Activated B cell treated with CpG ODN at 0.5 μM for 24 hours (primary cell): ENCODE measurements around the gene XDH. TPM values are rescaled to one million over a fixed set of nuclear protein-coding genes. Genes with fewer than 3 reads are reported as not detected.

Source experiments
- ATAC-seq: fragments of 200-7000 bp; cut with Tn5 transposase; one replicate; pipeline ENCODE4 v1.10.0; 2021; ENCODE audit warnings: low read depth, mild to moderate bottlenecking, moderate library complexity
- CTCF ChIA-PET: fragments of 350-600 bp; sonication (Branson Sonifier 250); formaldehyde crosslinking; loops from one replicate; lab custom pipeline; 2021; ENCODE audit warnings: antibody characterized with exemption; lab: Charles Lee
- POLR2A ChIA-PET: fragments of 350-600 bp; sonication (Branson Sonifier 250); formaldehyde crosslinking; loops from one replicate; lab custom pipeline; 2021; ENCODE audit warnings: antibody characterized with exemption; lab: Charles Lee
- DNase-seq: peaks from one replicate; pipeline ENCODE4 v3.0.0; 2022
- H3K27ac Mint-ChIP-seq: one replicate; pipeline ENCODE4 v1.8.0; 2020; ENCODE audit warnings: mixed read lengths
- H3K27me3 Mint-ChIP-seq: one replicate; pipeline ENCODE4 v1.8.0; 2021; ENCODE audit warnings: mixed read lengths
- H3K36me3 Mint-ChIP-seq: one replicate; pipeline ENCODE4 v1.8.0; 2021; ENCODE audit warnings: low read depth, mixed read lengths
- H3K4me1 Mint-ChIP-seq: one replicate; pipeline ENCODE4 v1.8.0; 2021; ENCODE audit warnings: mixed read lengths
- H3K4me3 Mint-ChIP-seq: one replicate; pipeline ENCODE4 v1.8.0; 2020; ENCODE audit warnings: mild to moderate bottlenecking, mixed read lengths
- H3K9me3 Mint-ChIP-seq: one replicate; pipeline ENCODE4 v1.8.0; 2020; ENCODE audit warnings: mixed read lengths
- CTCF ChIP-seq: fragments of 200-600 bp; IDR thresholded peaks from one replicate; pipeline ENCODE4 v1.8.0; 2022; ENCODE audit warnings: antibody characterized with exemption, mild to moderate bottlenecking
- intact Hi-C: fragments of 100-400 bp; cut with micrococcal nuclease; formaldehyde crosslinking; loops from one replicate; pipeline ENCODE4 v1.15.1; 2024
- total RNA-seq: library from RNA; stranded (reverse); gene quantifications from 2 replicates; pipeline ENCODE4 v1.2.3, GENCODE V29; 2022

Gene XDH
- total RNA-seq, 1 donor from 2014 or later: not detected

DNA sequence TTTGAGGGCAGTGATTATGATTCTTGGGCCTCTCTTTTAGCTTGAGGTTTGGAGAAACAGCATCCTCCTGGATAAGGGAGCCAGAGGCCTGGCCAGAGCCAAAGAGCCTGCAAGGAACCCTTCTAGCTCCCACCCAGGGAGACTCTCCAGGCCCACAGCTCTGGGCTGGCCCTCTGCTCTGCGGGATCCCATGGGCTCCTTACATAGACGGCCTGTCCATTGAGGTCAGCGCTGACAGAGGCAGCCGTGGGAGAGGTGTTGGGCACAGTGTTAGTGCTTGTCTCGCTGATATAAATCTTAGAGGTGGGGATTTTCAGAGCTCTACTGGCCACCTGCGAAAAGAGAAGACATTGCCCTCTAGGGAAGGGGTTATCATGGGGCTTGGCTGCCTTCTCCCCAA lies 67.2 kb downstream of the XDH start:
- Mint-ChIP-seq H3K27ac (no peak overlapping the region), H3K9me3 (peaks cover 4% of the 10 kb centered on the region), H3K4me3 (no peak overlapping the region), H3K4me1 (no peaks in the 10 kb centered on the region), H3K27me3 (peaks cover 29% of the 10 kb centered on the region), H3K36me3 (no peaks in the 10 kb centered on the region)
- ChIA-PET POLR2A (no interaction called here), CTCF (no interaction called here)
- DNase-seq: no peak
- ATAC-seq: no peak
- TF ChIP-seq CTCF: no peak
- intact Hi-C loops: no loop called here

DNA sequence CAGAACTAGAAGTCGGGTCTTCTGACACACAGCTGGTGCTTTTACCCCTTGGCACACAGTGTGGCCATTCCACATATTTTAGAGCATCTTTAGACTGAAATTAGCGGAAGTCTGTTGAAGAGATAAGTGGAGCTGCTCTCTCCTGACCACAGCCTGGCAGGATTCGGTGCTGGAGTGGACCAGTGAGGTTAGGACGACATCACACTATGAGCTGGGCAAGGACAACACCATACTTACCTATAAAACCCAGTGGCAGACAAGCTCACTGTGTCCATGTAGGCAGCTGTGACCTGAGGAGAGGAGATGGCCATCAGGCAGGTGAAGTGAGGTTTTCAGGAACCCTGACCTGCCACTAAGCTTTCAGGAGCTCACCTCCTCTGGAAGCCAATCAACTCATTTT lies 70.1 kb downstream of the XDH start:
- CTCF ChIA-PET: no interaction called here
- TF ChIP-seq CTCF: no peak
- DNase-seq: no peak
- no peak overlapping the region for H3K4me3 Mint-ChIP-seq
- no peaks in the 10 kb centered on the region for H3K36me3 Mint-ChIP-seq
- intact Hi-C loops: no loop called here
- no peaks in the 10 kb centered on the region for H3K9me3 Mint-ChIP-seq
- no peak for ATAC-seq
- peaks cover 19% of the 10 kb centered on the region for H3K27me3 Mint-ChIP-seq
- POLR2A ChIA-PET: no interaction called here
- H3K27ac Mint-ChIP-seq: no peak overlapping the region
- H3K4me1 Mint-ChIP-seq: no peaks in the 10 kb centered on the region

DNA sequence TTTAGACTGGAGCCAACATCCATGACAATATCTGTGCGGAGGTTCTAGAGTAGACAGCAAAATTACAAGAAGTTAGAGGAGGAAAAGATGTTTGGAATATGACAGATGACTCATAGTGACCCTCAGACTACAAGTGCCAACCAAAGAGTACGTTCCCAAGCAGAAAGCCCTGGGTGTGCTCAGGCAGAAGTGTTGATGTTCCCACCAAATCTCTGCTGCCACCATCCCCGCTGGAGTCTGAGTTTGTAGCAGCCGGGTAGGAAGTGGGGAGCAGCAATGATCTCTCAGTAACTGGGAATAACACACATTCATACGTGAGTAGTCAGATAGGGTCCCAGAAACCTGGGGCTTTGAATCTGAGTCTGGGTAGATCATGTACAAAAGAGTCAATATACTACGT lies 73.2 kb downstream of the XDH start:
- intact Hi-C loops: no loop called here
- Mint-ChIP-seq H3K27me3 (peaks cover 19% of the 10 kb centered on the region), H3K36me3 (no peaks in the 10 kb centered on the region), H3K4me1 (no peaks in the 10 kb centered on the region), H3K9me3 (no peaks in the 10 kb centered on the region), H3K27ac (no peak overlapping the region), H3K4me3 (no peak overlapping the region)
- POLR2A ChIA-PET: no interaction called here
- ATAC-seq: no peak
- DNase-seq: no peak
- no peak for TF ChIP-seq CTCF
- CTCF ChIA-PET: no interaction called here

GRCh38 chr2:31339696-31340095 lies 74.8 kb downstream of the XDH start:
- DNase-seq: no peak
- H3K4me1 Mint-ChIP-seq: no peaks in the 10 kb centered on the region
- ATAC-seq: no peak
- intact Hi-C loops: no loop called here
- H3K4me3 Mint-ChIP-seq: no peak overlapping the region
- no peaks in the 10 kb centered on the region for H3K36me3 Mint-ChIP-seq
- ChIA-PET POLR2A (no interaction called here), CTCF (no interaction called here)
- H3K27me3 Mint-ChIP-seq: peaks cover 9% of the 10 kb centered on the region
- no peak overlapping the region for H3K27ac Mint-ChIP-seq
- no peaks in the 10 kb centered on the region for H3K9me3 Mint-ChIP-seq
- TF ChIP-seq CTCF: no peak

DNA sequence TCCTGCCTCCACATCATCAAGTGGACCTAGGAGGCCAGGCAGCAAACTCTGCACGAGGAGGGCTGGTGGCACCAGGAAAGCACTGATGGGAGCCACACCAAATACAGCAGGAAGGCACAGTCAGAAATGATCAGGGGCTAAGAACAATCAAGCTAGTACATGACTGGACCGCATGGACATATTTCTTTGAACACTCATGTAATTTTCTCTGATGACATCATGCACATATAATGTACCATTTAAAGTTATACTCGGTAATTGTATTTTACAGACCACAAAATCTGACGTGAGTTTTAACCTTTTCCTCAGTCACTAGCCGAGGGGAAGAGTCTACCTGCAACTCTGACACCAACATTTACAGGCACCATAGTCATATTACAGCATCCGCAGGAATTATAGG lies 76.7 kb downstream of the XDH start:
- DNase-seq: no peak
- Mint-ChIP-seq H3K36me3 (no peaks in the 10 kb centered on the region), H3K4me1 (peaks cover 2% of the 10 kb centered on the region), H3K27ac (no peak overlapping the region), H3K27me3 (peaks cover 8% of the 10 kb centered on the region), H3K9me3 (no peaks in the 10 kb centered on the region), H3K4me3 (no peak overlapping the region)
- CTCF ChIA-PET: no interaction called here
- ATAC-seq: no peak
- no peak for TF ChIP-seq CTCF
- POLR2A ChIA-PET: no interaction called here
- intact Hi-C loops: loop anchor here (2.0 kb wide), 1 partner anchor 1255 kb away; no protein-coding TSS in a partner anchor
